ENCODE results near the gene ETV6. TPM values are rescaled to one million over a fixed set of nuclear protein-coding genes. Genes with fewer than 3 reads are reported as not detected.

ETV6 gene
- total RNA-seq, 1 experiment from 2014 or later, result 17.2 TPM

- Histone ChIP-seq H3K4me1 (ENCODE audit: control insufficient read depth, insufficient read depth, low read length) (no peaks in the 10 kb centered on the region), H3K27me3 (ENCODE audit: control insufficient read depth, insufficient read depth, low read length) (no peaks in the 10 kb centered on the region), H3K36me3 (ENCODE audit: control insufficient read depth, insufficient read depth, low read length) (no peaks in the 10 kb centered on the region), H3K4me3 (ENCODE audit: low read depth in 2 of 2, low read length in 2 of 2) (no peak overlapping the region), H3K27ac (ENCODE audit: low read length) (no peak overlapping the region), H3K9me3 (ENCODE audit: control insufficient read depth, insufficient read depth, low read depth, low read length) (no peaks in the 10 kb centered on the region)
- ChIA-PET POLR2A (no interaction called here), CTCF (no interaction called here)
- TF ChIP-seq CTCF (IDR thresholded peaks at IDR 0.05) (no peak), POLR2AphosphoS5 (IDR thresholded peaks at IDR 0.05; ENCODE audit: low read depth, low read length) (no peak), TCF7L2 (IDR thresholded peaks at IDR 0.05; ENCODE audit: low read depth, low read length) (no peak), SIN3A (IDR thresholded peaks at IDR 0.05; ENCODE audit: borderline replicate concordance, insufficient read depth, low read depth, low read length) (no peak), REST (IDR thresholded peaks at IDR 0.05; ENCODE audit: insufficient read depth in 1 of 2, low read depth in 2 of 2, low read length in 1 of 2) (no peak)
- DNase-seq (ENCODE audit: low read depth, low spot score) (no peak), ATAC-seq (no peak)
- BruUV-seq (replicated peaks), result no TSS peak
- in situ Hi-C loops (cut with HindIII; ENCODE audit: low pct_unique_long_range_greater_than_20kb, low sequenced_read_pairs), result no loop called here
- intact Hi-C loops (cut with micrococcal nuclease; ENCODE audit: unreplicated experiment), result no loop called here
Measured at GRCh38 chr12:11756523-11756922, 107.0 kb downstream of the ETV6 start.

- in situ Hi-C loops (cut with HindIII; ENCODE audit: low pct_unique_long_range_greater_than_20kb, low sequenced_read_pairs), result no loop called here
- no peak for ATAC-seq
- ChIA-PET POLR2A (no interaction called here), CTCF (no interaction called here)
- Histone ChIP-seq H3K4me1 (ENCODE audit: control insufficient read depth, insufficient read depth, low read length) (no peaks in the 10 kb centered on the region), H3K27ac (ENCODE audit: low read length) (no peak overlapping the region), H3K36me3 (ENCODE audit: control insufficient read depth, insufficient read depth, low read length) (no peaks in the 10 kb centered on the region), H3K4me3 (ENCODE audit: low read depth in 2 of 2, low read length in 2 of 2) (no peak overlapping the region), H3K9me3 (ENCODE audit: control insufficient read depth, insufficient read depth, low read depth, low read length) (no peaks in the 10 kb centered on the region), H3K27me3 (ENCODE audit: control insufficient read depth, insufficient read depth, low read length) (no peaks in the 10 kb centered on the region)
- intact Hi-C loops (cut with micrococcal nuclease; ENCODE audit: unreplicated experiment), result no loop called here
- DNase-seq (ENCODE audit: low read depth, low spot score), result no peak
- TF ChIP-seq REST (IDR thresholded peaks at IDR 0.05; ENCODE audit: insufficient read depth in 1 of 2, low read depth in 2 of 2, low read length in 1 of 2), result no peak
- no peak for TF ChIP-seq POLR2AphosphoS5 (IDR thresholded peaks at IDR 0.05; ENCODE audit: low read depth, low read length)
- no peak for TF ChIP-seq TCF7L2 (IDR thresholded peaks at IDR 0.05; ENCODE audit: low read depth, low read length)
- TF ChIP-seq CTCF (IDR thresholded peaks at IDR 0.05), result no peak
- TF ChIP-seq SIN3A (IDR thresholded peaks at IDR 0.05; ENCODE audit: borderline replicate concordance, insufficient read depth, low read depth, low read length), result no peak
- no TSS peak for BruUV-seq (replicated peaks)
Measured at GRCh38 chr12:11757095-11757494, 107.6 kb downstream of the ETV6 start.

Measured in Panc1 (cell line).